HG02798 (cell line): ENCODE results near the gene ADGRV1.

Experiments used
- ATAC-seq: cut with Tn5 transposase; IDR thresholded peaks from one replicate; pipeline ENCODE4 v1.9.1; 2021; ENCODE audit warnings: mild to moderate bottlenecking; ENCODE audit not compliant: unreplicated experiment, poor library complexity

Gene ADGRV1

DNA sequence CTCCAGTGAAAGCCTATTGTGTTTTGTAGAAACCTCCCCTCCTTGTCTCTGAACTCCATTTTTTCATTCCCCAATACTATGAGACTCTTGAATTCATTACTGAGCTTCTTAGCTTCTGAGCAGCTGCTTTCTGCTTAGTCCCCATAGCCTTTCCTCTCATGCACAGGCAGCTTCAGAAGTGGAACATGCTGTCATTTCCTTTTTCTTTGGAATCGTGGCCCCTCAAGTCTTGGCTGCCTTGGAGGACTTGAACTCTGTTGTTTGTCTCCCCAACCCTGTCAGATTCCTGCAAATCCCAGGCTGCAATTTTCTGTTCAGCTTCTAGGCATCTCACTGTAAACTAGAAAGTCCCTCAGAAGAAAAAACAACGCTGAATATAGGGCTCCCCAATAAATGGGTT, 556.1 kb downstream of the ADGRV1 start:
- no peak for ATAC-seq

DNA sequence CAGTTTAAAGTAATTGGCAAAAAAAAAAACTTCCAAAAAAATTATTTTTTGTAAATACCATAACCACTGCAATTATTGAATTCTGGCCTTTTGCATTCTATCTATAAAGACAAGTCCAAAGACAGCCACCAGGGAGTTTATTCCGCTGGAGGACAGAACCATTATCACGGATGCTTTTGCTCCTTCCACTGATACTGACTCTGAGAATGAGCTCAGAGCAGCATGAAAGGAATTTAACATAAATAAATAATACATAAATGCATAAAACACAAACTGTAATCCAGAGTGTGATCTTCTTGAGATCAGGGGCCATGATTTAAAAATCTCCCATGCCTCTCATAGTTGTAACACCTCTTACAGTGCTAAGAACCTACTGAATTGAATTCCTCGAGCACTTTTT, 559.8 kb downstream of the ADGRV1 start:
- no peak for ATAC-seq

DNA sequence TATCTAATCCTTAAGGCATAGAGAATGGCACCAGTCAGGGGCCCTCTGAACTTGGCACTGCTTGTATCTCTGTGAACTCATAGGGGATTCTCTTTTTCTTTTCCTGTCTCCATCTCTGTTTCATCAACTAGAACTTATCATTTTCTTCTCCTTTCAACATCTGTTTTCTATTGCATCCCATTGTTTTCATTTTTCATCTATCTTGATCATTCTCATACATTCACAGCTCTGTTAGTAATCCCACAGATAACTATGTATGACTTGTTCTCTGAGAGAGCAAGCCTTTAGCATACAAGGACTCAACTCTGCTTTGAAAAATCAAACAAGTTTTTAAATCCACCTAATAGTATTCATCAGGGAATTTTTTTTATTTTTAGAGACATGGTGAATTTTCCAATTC, 560.2 kb downstream of the ADGRV1 start:
- ATAC-seq = no peak

DNA sequence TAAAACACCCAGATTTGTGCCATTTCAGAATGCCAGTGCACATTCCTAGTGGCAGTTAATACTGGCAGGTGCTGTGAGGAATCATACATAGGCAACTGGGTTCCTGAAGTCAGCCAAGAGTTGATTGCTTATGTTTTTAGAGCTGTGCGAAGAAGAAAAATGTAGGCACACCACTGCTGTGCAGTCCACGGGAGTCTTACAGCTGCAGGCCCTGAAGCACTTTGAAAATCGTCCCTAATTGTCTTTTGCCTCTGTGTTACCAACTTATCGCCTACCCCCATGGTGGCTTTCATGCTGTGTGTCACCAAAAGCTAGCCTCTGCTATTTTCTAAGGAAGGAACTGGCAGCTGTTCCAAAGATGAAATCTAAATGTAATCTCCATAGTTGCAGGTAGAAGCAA, 560.6 kb downstream of the ADGRV1 start:
- no peak for ATAC-seq

DNA sequence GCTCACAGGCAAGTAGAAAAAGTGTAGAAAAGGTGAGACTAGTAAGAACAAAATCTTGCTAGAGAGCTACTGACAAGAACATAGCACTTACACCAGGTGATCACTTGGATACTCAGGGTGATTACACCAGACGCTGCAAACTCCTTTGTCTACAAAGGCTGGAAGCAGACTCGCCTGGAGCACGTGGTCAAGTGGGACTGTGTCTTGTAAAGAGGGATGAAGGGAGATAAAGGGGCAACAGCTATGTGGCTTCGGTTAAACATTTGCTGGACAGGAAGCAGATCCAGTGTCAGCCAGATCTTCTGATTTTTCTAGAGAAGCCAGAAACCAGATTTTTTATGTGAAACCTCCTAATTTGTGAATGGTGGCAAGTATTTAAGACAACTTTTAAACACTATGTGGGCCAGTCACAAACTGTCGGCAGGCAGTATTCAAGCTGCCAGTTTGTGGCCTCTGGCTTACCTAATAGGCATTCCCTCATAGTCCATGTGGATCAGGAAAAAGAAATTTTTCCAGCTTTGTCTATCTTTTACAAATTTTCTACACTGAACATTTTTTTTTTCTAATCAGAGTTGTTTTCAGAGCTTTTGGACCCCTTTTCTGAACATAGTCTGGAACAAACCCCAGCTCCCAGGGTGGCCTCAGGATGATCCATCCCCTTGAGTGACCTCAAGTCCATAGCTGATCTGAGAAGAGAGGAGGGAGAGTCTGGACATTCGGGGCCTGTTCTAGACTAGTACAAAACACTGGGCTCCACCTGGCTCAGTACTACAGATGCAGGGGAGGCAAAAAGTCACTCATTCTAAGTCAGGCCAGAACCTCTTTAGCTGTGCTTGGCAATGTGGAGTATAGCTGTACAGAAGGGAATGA, 561.6 kb downstream of the ADGRV1 start:
- ATAC-seq = no peak

DNA sequence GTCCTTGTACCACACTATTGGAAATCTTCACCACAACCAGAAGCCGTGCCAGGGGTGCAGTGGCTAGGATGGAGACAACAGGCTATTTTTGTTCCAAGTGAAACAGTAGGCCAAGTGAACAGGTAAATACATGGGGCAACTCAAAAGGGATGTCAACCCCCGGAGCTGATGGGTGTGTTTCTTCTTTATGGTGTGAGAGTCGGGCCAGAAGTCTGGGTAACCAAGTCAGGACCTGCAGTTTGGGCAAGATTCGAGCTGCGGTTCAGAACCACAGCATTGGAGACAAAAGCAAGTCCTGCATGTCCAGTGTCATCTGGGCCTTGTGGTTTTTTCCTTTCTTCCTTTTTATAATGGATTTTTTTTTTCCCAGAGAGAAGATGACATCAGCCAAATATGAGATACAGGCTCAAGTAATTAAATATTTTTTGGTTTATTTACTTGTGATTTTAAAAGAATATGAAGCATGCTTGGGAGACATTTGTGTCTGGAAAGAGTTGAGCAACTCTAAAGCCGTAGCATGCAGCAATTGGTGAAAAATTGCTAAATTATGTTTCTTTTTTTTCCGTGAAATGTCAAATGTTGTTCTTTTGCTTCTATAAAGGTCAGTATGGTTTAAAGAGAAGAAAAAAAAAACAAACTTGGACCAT, 562.9 kb downstream of the ADGRV1 start:
- no peak for ATAC-seq

DNA sequence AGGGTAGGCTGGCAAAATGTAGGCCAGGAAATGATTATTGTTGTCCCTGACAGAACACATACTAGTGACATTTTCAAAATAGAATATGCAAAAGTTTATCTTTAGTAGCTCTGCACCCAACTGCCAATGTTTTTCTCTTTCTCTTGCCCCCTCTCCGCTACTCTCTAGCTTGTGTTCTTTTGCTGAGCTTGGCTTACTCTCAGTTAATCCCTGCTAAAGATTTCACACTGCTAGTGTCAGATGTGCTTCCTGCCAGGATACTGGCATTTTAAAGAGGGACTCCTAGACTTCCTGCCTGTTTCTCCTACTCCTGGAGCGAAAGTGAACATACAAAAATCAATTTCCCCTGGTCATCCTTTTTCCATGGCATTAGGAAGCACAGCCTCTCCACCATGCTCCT, 564.1 kb downstream of the ADGRV1 start:
- no peak for ATAC-seq

DNA sequence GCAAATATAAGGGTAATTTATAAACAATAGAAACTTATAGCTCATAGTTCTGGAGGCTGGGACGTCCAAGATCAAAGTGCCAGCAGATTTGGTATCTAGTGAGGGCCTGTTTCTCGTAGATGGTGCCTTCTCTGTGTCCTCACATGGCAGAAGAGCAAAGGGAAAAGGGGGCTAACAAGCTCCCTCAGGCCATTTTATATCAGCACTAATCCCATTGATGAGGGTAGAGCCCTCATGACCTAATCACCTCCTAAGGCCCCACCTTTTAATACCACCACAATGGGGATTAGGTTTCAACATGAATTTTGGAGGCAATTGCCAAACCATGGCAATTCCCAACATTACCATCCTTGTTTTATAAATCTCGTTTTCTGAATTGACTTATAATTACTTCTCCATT, 564.7 kb downstream of the ADGRV1 start:
- no peak for ATAC-seq

DNA sequence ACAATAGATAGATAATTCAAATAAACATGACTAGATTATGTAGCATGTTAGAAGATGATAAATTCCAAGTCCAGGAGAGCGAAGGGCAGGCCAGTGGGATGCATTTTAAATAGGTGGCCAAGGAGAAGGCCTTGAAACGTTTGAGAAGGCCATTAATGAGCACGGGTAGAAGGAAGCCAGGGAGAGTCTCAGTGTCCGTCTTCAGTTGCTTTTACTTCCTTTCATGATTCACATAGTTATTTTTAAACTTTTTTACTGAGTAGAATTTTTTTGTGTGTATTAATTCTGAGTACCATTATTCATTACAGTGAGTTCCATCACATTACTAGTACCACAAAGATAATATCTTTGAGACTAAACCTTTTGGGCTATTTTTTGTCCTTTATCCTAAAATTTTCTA, 565.3 kb downstream of the ADGRV1 start:
- no peak for ATAC-seq

DNA sequence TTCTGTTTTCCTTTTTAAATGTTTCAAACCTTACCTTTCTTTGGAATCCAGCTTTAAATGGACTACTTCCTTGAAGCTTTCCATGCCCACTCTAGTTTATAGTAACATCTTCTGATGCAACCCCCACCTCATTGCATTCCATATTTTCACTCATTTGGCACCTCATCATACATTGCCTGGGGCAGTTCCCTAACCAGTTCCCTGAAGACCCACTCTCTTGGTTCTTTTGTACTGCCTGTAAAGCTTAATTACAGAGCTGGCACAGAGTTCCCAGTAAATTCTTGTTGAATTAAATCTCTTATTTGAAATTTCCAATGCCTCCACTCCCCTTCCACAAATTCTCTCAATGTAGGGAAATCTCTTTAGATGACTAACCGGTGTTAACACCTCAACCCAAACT, 567.3 kb downstream of the ADGRV1 start:
- ATAC-seq = no peak

DNA sequence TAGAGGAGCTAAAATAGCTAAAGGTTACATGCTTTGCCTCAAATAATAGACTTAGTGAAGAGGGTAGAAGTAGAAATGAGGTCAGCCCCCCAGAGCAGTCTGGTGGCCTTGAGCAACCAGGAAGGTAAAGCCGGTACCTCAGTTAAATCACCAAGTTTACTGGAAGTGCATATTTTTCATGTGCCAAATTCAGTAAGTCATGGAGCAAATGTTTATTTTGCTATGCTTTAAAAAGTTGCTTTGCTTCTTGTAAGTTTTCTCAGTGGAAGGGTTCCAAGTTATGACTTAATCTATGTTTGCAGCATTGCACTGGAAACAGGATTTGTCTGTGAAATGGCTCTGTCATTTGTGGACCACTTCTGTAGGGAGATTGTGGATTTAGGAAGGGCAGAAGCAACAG, 567.9 kb downstream of the ADGRV1 start:
- no peak for ATAC-seq

DNA sequence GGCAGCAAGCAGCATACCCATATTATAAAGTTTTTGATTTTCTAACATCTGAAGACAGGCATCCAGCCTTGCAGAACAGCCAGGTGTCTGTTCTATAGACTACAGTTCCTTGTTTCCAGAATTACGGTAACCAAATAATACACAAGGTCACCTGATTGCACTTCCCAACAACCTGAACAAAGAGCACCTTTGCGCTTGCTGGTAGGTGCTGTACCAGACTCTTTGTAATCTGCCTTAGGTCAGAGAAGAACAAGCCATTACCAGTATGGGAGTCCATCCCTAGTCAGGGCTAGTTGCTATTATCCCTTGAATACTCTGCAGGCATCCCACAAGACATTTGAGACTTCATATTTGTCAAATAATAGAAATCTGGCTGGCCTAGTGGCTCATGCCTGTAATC, 568.3 kb downstream of the ADGRV1 start:
- no peak for ATAC-seq

DNA sequence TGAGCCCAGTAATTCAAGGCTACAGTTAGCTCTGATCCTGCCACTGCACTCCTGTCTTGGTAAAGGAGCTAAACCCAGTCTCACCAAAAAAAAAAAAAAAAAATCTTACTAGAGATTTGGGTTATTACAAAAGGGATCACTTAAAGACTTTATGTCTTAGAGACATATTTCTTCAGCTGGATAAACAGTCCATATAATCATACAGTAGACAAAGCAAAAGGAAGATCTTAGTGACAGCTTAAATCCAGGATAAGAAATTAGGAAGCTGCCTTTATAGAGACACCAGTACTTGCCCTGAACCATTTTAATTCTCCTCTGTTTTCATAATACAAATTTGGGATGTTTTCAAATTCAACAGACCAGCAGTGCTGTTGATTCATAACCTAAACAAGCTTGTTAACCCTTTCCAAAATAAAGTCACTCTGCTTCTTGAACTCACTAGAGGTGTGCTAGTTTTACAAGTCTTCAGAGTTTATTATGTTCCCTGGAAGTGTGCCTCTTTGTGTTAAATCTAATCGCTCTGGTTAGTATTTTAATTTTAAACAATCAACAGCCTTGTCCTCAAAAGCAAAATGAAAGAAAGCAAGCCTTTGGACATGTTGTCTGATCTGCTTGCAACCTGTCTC, 569.0 kb downstream of the ADGRV1 start:
- no peak for ATAC-seq

DNA sequence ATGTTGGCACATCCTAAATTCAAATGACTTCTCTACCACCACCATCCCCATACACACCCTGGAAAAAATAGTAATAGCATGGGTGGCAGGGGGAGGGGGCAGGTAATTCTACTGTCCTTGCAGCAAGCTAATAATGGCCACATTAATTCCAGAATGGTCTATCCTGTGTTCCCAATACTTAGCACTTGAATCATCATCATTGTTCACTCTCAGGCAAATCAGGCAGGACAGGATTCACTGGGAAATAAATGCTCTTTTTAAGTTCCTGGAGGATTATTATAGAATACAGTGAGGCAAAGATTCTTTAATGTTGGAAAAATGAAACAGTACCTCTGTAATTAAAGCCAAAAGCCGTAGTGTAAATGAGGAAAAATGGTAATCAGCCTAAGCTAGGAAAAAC, 570.0 kb downstream of the ADGRV1 start:
- ATAC-seq = no peak

DNA sequence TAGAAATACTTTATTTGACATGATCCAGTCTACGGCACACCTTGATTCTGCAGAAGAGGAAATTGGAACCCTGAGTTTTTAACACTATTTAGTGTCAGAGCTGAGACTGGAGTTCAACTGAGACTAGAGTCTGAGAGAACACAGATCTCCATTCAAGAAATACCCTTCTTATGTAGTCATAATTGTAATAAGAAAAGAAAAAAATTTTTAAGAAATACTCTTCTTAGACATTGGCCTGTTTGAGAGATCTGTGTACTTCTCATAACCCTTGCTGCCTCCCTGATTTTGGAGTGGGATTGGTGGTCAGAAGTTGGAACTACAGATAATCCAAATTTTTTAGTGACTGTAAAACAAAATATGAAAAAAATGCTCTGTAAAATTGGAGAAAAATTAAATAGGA, 571.2 kb downstream of the ADGRV1 start:
- ATAC-seq = no peak

DNA sequence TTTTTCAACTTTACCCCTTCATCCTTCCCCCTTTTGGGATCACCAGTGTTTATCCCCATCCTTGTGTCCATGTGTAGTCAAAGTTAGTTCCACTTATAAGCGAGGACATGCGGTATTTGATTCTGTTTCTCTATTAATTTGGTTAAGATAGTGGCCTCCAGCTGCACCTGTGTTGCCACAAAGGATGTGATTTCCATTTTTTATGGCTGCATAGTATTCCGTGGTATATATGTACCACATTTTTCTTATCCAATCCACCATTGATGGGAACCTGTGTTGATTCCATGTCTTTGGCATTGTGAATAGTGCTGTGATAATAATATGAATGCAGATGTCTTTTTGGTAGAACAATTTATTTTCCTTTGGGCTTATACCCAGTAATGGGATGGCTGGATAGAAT, 572.2 kb downstream of the ADGRV1 start:
- ATAC-seq = no peak

DNA sequence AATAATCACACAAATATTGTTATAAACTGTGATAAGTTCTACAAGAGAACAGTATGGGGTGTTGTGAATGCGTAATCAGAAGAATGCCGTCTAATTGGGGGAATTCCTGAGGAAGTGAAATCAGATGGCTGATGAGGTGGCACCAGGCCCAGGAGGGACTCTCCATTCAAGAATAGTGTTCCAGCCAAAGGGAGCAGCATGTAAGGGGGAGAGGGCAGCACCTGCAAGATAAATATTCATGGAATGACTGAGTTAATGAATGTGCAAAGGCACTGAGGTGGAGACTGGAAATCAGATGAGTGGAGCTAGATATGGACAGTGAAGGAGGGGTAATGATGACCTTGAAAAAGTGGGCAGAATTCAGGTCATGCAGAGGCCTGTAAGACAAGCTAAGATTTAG, 574.0 kb downstream of the ADGRV1 start:
- peak; percentile 75 for ATAC-seq

DNA sequence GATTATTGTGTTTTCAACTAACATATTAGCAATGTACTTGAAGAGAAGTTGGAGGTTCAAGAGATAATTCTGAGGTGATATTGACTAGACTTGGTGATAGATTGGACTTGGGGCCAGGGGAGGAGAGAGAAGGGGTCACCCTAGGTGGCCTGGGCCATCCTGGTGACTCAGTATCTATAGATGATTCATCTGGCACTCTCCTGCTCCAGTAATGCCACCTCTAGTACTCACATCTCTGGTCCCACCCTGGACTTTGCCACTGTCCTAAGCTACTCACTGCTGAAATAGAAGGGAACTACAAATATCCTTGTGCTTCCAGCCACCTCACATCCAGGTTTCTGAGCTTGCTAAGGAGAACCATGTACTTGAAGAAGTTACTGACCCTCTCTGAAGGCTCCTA, 574.6 kb downstream of the ADGRV1 start:
- ATAC-seq = no peak

DNA sequence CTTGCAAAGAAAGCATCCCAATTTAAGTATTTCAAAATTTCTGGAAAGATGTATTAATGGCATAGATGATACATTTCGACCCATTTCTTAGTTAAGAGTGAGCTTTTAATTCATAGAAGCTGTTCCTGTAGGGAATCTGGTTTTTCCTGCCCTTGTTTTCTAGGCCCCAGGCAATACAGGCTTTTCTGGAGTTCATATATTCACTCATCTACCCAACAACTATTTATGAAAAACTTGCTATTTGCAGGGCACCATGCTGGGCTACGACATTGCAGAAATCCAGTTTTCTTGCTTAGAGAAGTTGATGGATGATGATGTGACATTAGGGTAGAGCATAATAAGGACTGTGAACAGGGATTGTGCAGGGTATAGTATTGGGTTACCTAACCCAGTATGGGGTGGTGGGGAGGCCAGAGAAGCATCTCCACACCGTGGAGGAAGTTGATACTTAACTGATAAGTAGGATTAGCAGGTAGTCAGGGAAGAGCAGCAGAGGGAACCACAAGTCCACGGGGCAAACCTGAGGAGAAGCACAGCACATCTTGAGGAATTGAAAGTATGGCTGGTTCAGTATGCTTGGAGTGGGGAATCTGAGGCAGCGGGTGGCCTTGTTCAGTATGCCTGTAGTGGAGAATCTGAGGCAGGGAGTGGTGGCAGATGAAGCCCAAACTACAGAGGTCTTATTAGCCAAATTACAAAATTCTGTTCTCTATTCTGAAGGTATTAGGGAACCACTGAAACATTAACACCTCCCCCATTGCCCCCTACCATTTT, 577.1 kb downstream of the ADGRV1 start:
- ATAC-seq = no peak

DNA sequence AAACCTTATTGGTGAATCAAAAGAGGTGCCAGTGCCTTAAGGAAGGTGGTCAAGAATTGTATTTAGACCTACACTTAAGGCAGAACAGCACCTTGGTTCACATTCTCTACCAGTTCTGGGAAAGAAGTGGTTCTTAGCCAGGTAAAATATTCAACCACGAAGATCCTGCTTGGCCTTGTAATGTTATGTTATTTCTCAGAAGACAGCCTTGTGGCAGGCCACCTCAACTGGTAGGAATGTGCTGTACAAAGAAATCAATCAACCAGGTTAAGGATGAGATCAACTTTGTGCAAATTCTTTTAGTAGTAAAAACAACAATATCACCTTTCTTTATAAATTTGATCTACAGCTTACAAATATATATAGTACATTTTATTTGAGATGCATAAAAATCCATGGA, 577.7 kb downstream of the ADGRV1 start:
- ATAC-seq = no peak

DNA sequence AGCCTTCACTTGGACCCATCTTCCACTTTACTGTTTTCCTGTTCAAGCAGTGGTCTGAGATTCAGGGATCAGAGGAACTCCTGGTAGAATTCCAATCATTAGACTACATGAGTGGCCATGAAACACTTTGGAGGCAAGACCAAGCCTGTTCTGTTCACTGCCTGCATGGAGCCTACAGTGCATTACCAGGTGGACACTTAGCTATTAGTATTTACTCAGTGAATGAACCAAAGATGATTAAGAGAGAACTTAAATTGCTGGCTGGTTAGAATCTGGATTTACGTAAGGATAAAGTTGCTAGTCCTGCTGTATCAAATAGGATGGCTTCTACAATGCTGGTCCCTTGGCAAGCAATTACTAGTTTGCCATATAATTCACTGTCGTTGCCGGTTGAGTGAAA, 579.0 kb downstream of the ADGRV1 start:
- ATAC-seq = no peak
